Endothelial cell of umbilical vein (primary cell): ENCODE data around the gene ZNF454. TPM values are rescaled to one million over a fixed set of nuclear protein-coding genes. Genes with fewer than 3 reads are reported as not detected.

Source experiments
- BruUV-seq: library from RNA; stranded (reverse); fragments of 400-500 nt; replicated peaks from 2 replicates; lab custom pipeline; 2021; lab: Mats Ljungman, UMichigan
- CTCF ChIA-PET: fragments of 300-600, 350-600 bp; sonication (Branson Sonifier 250); formaldehyde crosslinking; loops from one replicate; lab custom pipeline; 2021; ENCODE audit warnings: antibody characterized with exemption, inconsistent platforms; lab: Charles Lee
- POLR2A ChIA-PET: fragments of 300-600, 350-600 bp; sonication (Branson Sonifier 250); formaldehyde crosslinking; loops from one replicate; lab custom pipeline; 2021; ENCODE audit warnings: antibody characterized with exemption, inconsistent platforms; lab: Charles Lee
- DNase-seq: peaks from one replicate; pipeline ENCODE4 v3.0.0-alpha.2; 2011; ENCODE audit warnings: low read depth, low spot score
- FAIRE-seq: peaks from 2 replicates; lab custom pipeline; 2011; peaks lifted over from hg19 to GRCh38; lab: Jason Lieb, UNC
- H2AFZ ChIP-seq: 2 replicates; pipeline ENCODE4 v1.6.0; 2012; ENCODE audit warnings: low read depth, low read length, control low read depth, inconsistent platforms
- H3K27ac ChIP-seq: 2 replicates; pipeline ENCODE4 v1.5.1; 2011; ENCODE audit warnings: low read depth, mild to moderate bottlenecking, control low read depth, low read length, moderate library complexity; ENCODE audit not compliant: insufficient read depth
- H3K27me3 ChIP-seq, 2 experiments: 2 replicates each; pipeline versions ENCODE4 v1.6.0 to v1.6.1; 2011; ENCODE audit warnings: low read length in 2 of 2, mixed read lengths in 1 of 2; ENCODE audit not compliant: control insufficient read depth in 2 of 2, insufficient read depth in 2 of 2
- H3K36me3 ChIP-seq, 2 experiments: 2 replicates in 1 of 2; 3 replicates in 1 of 2; pipeline ENCODE4 v1.5.1; 2011; ENCODE audit warnings: low read length in 2 of 2, mild to moderate bottlenecking in 1 of 2, moderate library complexity in 1 of 2; ENCODE audit not compliant: control insufficient read depth in 2 of 2, insufficient read depth in 2 of 2; ENCODE audit errors: extremely low read depth in 1 of 2
- H3K4me1 ChIP-seq: 3 replicates; pipeline ENCODE4 v1.5.1; 2011; ENCODE audit warnings: mild to moderate bottlenecking, low read length; ENCODE audit not compliant: control insufficient read depth, insufficient read depth; ENCODE audit errors: extremely low read depth
- H3K4me2 ChIP-seq: 2 replicates; pipeline ENCODE4 v1.6.1; 2011; ENCODE audit warnings: low read length, control low read depth, mixed read lengths; ENCODE audit not compliant: insufficient read depth
- H3K4me3 ChIP-seq, 3 experiments: fragments of 200-600 bp in 1 of 3; sonication (generic), shearing (Covaris generic) in 1 of 3; replicated peaks in 1 of 3; 2 replicates each; pipeline ENCODE4 v1.5.1; 2011 to 2016; ENCODE audit warnings: control low read depth in 3 of 3, low read length in 3 of 3, mild to moderate bottlenecking in 2 of 3, inconsistent platforms in 1 of 3, low read depth in 1 of 3, moderate library complexity in 1 of 3; ENCODE audit not compliant: insufficient read depth in 1 of 3
- H3K79me2 ChIP-seq: 2 replicates; pipeline ENCODE4 v1.6.0; 2012; ENCODE audit warnings: low read length, inconsistent platforms; ENCODE audit not compliant: control insufficient read depth, insufficient read depth
- H3K9ac ChIP-seq: replicated peaks from 2 replicates; pipeline ENCODE3; 2011; ENCODE audit warnings: low read length, control low read depth; ENCODE audit not compliant: insufficient read depth; ENCODE audit errors: extremely low read depth
- H3K9me1 ChIP-seq: replicated peaks from 3 replicates; pipeline ENCODE4 v1.6.0; 2011; ENCODE audit warnings: mild to moderate bottlenecking, low read length; ENCODE audit not compliant: control insufficient read depth, insufficient read depth; ENCODE audit errors: extremely low read depth
- H3K9me3 ChIP-seq: replicated peaks from 2 replicates; pipeline ENCODE4 v1.5.1; 2012; ENCODE audit warnings: low read length, inconsistent platforms; ENCODE audit not compliant: control insufficient read depth, insufficient read depth
- H4K20me1 ChIP-seq: replicated peaks from 2 replicates; pipeline ENCODE3; 2011; ENCODE audit warnings: mild to moderate bottlenecking, low read length; ENCODE audit not compliant: control insufficient read depth, insufficient read depth; ENCODE audit errors: extremely low read depth
- EZH2 ChIP-seq: IDR thresholded peaks from 2 replicates; pipeline ENCODE4 v1.6.1; 2012; ENCODE audit warnings: borderline replicate concordance, low read depth, mild to moderate bottlenecking, moderate library complexity, low read length, inconsistent platforms; ENCODE audit not compliant: severe bottlenecking
- FOS ChIP-seq: IDR thresholded peaks from 2 replicates; pipeline ENCODE4 v1.6.1; 2011; ENCODE audit warnings: mild to moderate bottlenecking, low read length, moderate library complexity, borderline replicate concordance; ENCODE audit not compliant: insufficient read depth
- GATA2 ChIP-seq: IDR thresholded peaks from 2 replicates; pipeline ENCODE4 v1.7.0; 2011; ENCODE audit warnings: low read depth, mild to moderate bottlenecking, moderate library complexity, mixed read lengths, low read length; ENCODE audit not compliant: insufficient read length, insufficient read depth
- JUN ChIP-seq: IDR thresholded peaks from 2 replicates; pipeline ENCODE4 v1.6.1; 2011; ENCODE audit warnings: borderline replicate concordance, low read depth; ENCODE audit not compliant: insufficient read length, insufficient read depth
- MYC ChIP-seq: IDR thresholded peaks from one replicate; pipeline ENCODE4 v1.6.1; 2011; ENCODE audit warnings: mild to moderate bottlenecking, low read depth, low read length
- POLR2A ChIP-seq: IDR thresholded peaks from 2 replicates; pipeline ENCODE4 v1.6.1; 2012; ENCODE audit warnings: low read depth, mild to moderate bottlenecking, control low read depth, low read length
- POLR2AphosphoS5 ChIP-seq: IDR thresholded peaks from 2 replicates; pipeline ENCODE4 v1.6.1; 2012; ENCODE audit warnings: low read depth, mild to moderate bottlenecking, control low read depth, low read length, moderate library complexity; ENCODE audit not compliant: insufficient read depth
- dilution Hi-C: fragments of 300-500 bp; cut with MboI; formaldehyde crosslinking; loops from one replicate; pipeline ENCODE4 v1.15.0; 2019; ENCODE audit warnings: low sequenced_read_pairs; ENCODE audit not compliant: extremely low pct_ligation_motif_present
- intact Hi-C: fragments of 100-400 bp; cut with micrococcal nuclease; formaldehyde crosslinking; loops from one replicate; pipeline ENCODE4 v1.10.0; 2022
- polyA plus RNA-seq, 4 experiments: library from polyadenylated mRNA; depleted of rRNA in 3 of 4; stranded (reverse) in 3 of 4; unstranded in 1 of 4; fragments of >200 nt; gene quantifications; 2 replicates each; pipeline versions ENCODE4 v1.2.1 to v1.2.3, GENCODE V29; 2011 to 2012; ENCODE audit warnings: missing spikeins in 1 of 4
- total RNA-seq: library from RNA; stranded (reverse); gene quantifications from 2 replicates; pipeline ENCODE4 v1.2.3, GENCODE V29; 2021
- TF ChIP-seq, protein P1 (sequence below), 2 donors: IDR thresholded peaks; 1 replicate in 1 of 2; 2 replicates in 1 of 2; pipeline ENCODE4 v1.5.1; 2011; ENCODE audit warnings: low read length in 2 of 2, mild to moderate bottlenecking in 2 of 2, moderate library complexity in 2 of 2, control low read depth in 1 of 2, inconsistent platforms in 1 of 2, low read depth in 1 of 2; ENCODE audit not compliant: insufficient read depth in 1 of 2; ENCODE audit errors: extremely low read depth in 1 of 2
- TF ChIP-seq, protein P2 (sequence below): IDR thresholded peaks from 2 replicates; pipeline ENCODE4 v1.6.1; 2011; ENCODE audit not compliant: insufficient read depth, insufficient read length

Gene ZNF454
- total and polyA plus RNA-seq, 2 donors (not counting 3 experiments of a cell fraction or from before 2014, with no cell fraction given), result 0.14 to 0.55 TPM

DNA sequence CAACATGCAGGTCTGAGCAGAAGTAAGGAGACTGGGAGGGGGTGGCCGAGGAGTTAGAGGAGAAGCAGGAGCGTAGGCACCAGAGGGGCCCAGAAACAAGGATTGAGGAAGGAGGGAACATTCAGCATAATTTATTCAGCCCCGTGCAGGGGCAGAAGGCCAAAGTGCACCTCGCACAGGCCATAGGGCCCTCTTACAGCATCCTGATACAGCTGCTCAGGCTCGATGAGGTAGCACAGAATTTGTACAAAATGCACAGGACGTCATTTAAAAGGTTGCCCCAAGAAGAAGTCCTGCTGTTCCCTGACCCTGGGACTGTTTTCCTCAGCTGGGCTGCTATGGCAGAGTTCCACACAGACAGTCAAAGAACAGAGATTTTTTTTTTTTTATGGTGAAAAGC, 56.2 kb downstream of the ZNF454 start:
- CTCF ChIA-PET, result no interaction called here
- no peak overlapping the region for H3K9ac ChIP-seq
- no peak overlapping the region for H3K4me2 ChIP-seq
- H3K27me3 ChIP-seq, result no peaks in the 10 kb centered on the region
- H3K4me3 ChIP-seq, result no peak overlapping the region
- TF ChIP-seq FOS (no peak), POLR2A (no peak), POLR2AphosphoS5 (no peak), EZH2 (no peak), JUN (no peak), MYC (no peak), GATA2 (no peak)
- TF ChIP-seq, protein P1, sequence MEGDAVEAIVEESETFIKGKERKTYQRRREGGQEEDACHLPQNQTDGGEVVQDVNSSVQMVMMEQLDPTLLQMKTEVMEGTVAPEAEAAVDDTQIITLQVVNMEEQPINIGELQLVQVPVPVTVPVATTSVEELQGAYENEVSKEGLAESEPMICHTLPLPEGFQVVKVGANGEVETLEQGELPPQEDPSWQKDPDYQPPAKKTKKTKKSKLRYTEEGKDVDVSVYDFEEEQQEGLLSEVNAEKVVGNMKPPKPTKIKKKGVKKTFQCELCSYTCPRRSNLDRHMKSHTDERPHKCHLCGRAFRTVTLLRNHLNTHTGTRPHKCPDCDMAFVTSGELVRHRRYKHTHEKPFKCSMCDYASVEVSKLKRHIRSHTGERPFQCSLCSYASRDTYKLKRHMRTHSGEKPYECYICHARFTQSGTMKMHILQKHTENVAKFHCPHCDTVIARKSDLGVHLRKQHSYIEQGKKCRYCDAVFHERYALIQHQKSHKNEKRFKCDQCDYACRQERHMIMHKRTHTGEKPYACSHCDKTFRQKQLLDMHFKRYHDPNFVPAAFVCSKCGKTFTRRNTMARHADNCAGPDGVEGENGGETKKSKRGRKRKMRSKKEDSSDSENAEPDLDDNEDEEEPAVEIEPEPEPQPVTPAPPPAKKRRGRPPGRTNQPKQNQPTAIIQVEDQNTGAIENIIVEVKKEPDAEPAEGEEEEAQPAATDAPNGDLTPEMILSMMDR (IDR thresholded peaks at IDR 0.05; ENCODE audit: extremely low read depth in 1 of 2, insufficient read depth in 1 of 2, low read depth in 1 of 2, low read length in 2 of 2), result no peak
- TF ChIP-seq, protein P2, sequence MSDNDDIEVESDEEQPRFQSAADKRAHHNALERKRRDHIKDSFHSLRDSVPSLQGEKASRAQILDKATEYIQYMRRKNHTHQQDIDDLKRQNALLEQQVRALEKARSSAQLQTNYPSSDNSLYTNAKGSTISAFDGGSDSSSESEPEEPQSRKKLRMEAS, result no peak
- no peaks in the 10 kb centered on the region for H3K79me2 ChIP-seq
- H3K4me1 ChIP-seq, result no peaks in the 10 kb centered on the region
- intact Hi-C loops, result no loop called here
- BruUV-seq, result no TSS peak
- H3K9me1 ChIP-seq, result no peaks in the 10 kb centered on the region
- no peak for FAIRE-seq
- H3K9me3 ChIP-seq, result no peaks in the 10 kb centered on the region
- POLR2A ChIA-PET, result no interaction called here
- dilution Hi-C loops, result no loop called here
- DNase-seq, result no peak
- H3K36me3 ChIP-seq, result no peaks in the 10 kb centered on the region
- no peak overlapping the region for H3K27ac ChIP-seq
- no peak overlapping the region for H2AFZ ChIP-seq
- H4K20me1 ChIP-seq, result no peaks in the 10 kb centered on the region
